ENCODE measurements around the gene USHBP1.

Gene USHBP1

DNA sequence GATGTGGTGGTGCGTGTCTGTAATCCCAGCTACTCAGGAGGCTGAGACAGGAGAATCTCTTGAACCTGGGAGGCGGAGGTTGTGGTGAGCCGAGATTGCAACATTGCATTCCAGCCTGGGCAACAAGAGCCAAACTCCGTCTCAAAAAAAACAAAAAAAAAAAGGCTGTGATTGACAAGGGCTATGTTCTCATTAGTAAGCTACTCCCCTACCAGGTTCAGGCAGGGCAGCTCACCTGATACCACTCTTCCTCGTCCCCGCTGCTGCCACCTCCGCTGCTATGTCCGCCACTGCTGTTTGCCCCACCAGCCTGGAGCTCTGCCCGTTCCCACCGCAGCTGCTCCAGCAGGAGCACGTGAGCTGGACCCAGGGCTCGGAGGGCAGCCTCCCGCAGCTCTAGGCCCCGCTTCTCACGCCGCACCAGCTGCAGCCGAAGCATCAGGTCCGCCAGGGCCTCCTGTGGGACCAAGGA, 9.4 kb downstream of the USHBP1 start:
- H3K4me3 ChIP-seq (ENCODE audit: low read length), result no peak overlapping the region
- H3K27me3 ChIP-seq (ENCODE audit: control insufficient read depth, insufficient read depth, low read length), result no peaks in the 10 kb centered on the region
- no peaks in the 10 kb centered on the region for H3K4me1 ChIP-seq (ENCODE audit: control insufficient read depth, low read depth, low read length)
- H3K9me3 ChIP-seq (ENCODE audit: control insufficient read depth, low read depth, low read length), result peaks cover 3% of the 10 kb centered on the region
- H3K36me3 ChIP-seq (ENCODE audit: control insufficient read depth, low read depth, low read length), result peaks cover 4% of the 10 kb centered on the region
- H3K9ac ChIP-seq (ENCODE audit: low read length), result no peak overlapping the region
- H3K27ac ChIP-seq (ENCODE audit: low read length), result no peak overlapping the region

DNA sequence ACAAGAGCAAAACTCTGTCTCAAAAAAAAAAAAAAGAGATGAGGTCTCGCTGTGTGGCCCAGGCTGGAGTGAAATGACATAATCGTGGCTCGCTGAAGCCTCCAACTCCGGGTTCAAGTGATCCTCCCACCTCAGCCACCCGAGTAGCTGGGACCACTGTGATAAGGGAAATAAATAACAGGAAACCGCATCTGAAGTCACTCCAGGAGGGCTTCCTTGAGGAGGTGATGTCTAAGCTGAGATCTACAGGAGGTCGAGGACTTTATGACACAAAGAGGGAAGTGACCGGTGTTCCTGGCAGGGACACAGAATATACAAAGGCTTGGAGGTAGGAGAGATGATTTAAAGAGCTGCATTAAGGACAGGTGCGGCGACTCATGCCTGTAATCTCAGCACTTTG, 9.9 kb downstream of the USHBP1 start:
- H3K27ac ChIP-seq (ENCODE audit: low read length), result no peak overlapping the region
- no peaks in the 10 kb centered on the region for H3K27me3 ChIP-seq (ENCODE audit: control insufficient read depth, insufficient read depth, low read length)
- no peak overlapping the region for H3K4me3 ChIP-seq (ENCODE audit: low read length)
- peaks cover 2% of the 10 kb centered on the region for H3K9me3 ChIP-seq (ENCODE audit: control insufficient read depth, low read depth, low read length)
- H3K9ac ChIP-seq (ENCODE audit: low read length), result no peak overlapping the region
- H3K36me3 ChIP-seq (ENCODE audit: control insufficient read depth, low read depth, low read length), result peaks cover 4% of the 10 kb centered on the region
- H3K4me1 ChIP-seq (ENCODE audit: control insufficient read depth, low read depth, low read length), result no peaks in the 10 kb centered on the region

DNA sequence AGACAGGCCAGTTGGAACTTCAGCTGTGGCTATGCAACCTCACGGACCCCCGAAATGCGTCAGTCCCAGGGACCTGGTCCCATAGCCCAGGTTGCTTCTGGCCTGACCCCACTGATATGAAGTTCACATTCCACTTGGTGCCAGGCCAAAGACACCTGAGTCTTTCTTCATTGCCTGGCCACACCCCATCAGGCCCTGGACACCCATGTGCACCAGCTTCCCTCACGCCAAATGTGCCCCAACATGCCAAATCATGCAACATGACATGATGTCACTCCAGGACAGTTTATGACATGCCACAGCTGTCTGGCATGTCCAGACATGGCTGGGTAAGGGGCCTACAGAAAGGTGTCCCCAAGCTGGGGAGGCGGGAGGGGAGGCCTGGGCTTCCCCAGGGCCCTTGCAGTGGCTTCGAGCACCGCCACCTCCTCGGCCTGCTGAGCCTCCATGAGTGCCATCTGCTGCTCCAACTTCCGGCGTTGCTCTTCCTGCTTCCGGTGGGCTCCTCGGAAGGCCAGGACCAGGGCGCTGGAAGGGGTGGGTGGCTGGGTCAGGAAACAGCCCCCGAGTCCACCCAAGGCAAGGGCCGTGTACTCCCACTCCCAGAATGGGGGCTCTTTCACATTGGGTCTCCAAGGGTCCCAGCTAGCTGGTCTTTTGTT, 14.5 kb downstream of the USHBP1 start:
- Histone ChIP-seq H3K27me3 (ENCODE audit: control insufficient read depth, insufficient read depth, low read length) (no peaks in the 10 kb centered on the region), H3K36me3 (ENCODE audit: control insufficient read depth, low read depth, low read length) (no peaks in the 10 kb centered on the region), H3K4me1 (ENCODE audit: control insufficient read depth, low read depth, low read length) (peaks cover 24% of the 10 kb centered on the region), H3K4me3 (ENCODE audit: low read length) (no peak overlapping the region), H3K27ac (ENCODE audit: low read length) (no peak overlapping the region), H3K9ac (ENCODE audit: low read length) (no peak overlapping the region), H3K9me3 (ENCODE audit: control insufficient read depth, low read depth, low read length) (no peaks in the 10 kb centered on the region)

DNA sequence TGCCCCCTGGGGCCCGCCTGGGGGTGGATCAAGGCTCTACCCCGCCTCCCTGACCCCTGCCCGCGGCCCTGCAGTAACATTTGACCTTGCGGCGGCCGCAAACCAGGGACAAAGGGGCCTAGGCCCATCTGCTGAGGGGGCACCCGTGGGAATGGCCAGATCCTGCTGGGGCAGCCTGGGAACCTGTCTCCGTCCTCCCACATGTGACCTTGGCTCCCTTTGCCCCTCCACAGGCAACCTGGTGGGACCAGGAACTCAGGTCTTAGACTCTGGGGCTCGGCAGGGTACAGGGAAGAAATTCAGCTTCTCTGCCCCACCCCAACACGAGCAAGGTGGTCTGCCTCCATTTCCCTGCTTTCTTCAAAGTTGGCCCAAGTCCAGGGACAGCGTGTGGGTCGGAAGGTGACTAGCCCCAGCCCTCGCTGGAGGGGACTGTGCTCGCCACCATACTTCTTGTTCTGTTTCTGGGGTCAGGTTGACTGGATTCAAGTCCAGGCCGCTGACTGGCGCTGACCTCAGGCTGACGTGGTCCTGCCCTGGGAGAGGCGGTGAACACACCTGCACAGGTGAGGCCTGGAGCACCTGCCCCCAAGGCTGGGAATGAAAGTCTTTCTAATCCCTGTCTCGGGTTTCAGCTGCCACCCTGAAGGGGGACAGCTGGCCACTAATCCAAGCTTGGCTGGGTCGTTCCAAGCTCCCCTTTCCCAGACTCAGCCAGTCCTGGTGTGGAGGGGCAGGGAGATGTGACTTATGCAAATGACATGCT, 16.4 kb downstream of the USHBP1 start:
- Histone ChIP-seq H3K4me3 (ENCODE audit: low read length) (peak overlapping the region; percentile 13), H3K27ac (ENCODE audit: low read length) (peak overlapping the region; percentile 24), H3K27me3 (ENCODE audit: control insufficient read depth, insufficient read depth, low read length) (no peaks in the 10 kb centered on the region), H3K9me3 (ENCODE audit: control insufficient read depth, low read depth, low read length) (no peaks in the 10 kb centered on the region), H3K9ac (ENCODE audit: low read length) (peak overlapping the region; percentile 29), H3K36me3 (ENCODE audit: control insufficient read depth, low read depth, low read length) (no peaks in the 10 kb centered on the region), H3K4me1 (ENCODE audit: control insufficient read depth, low read depth, low read length) (peaks cover 24% of the 10 kb centered on the region)

DNA sequence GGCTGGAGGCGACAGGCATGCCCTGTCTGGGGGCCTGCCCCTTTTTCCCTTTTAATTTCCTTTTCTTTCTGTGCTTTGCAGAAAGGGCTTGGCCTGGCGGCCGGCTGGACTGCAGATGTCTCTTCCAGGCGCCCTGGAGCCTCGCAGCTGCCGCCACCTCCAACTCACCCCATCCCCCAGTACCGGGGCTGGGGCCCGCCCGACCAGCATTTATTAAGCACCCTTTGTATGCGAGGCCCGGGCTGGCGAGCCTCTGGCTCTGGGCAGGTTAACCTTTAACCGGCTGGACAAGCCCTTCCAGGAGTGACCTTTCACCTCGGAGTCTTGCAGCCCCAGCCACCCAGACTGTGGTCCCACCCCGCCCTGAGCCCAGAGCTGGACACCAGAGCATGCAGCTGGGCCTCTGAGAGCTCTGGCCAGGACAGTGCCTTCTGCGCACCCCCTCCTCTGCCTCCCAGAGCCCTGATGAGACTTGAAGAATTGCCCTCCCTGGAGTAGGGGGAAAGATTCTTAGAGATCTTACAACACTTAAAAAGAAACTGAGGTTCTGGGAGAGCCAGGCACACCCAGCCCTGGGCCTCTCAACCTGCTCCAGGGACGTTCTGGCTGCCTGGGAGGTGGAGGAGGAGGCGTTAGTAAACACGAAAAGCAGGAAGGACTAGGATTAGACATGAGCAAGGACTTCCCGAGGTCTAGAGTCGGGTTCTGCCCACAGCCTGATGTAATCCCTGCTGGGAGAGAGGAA, 17.7 kb downstream of the USHBP1 start:
- Histone ChIP-seq H3K27ac (ENCODE audit: low read length) (no peak overlapping the region), H3K4me3 (ENCODE audit: low read length) (peak overlapping the region; percentile 60), H3K27me3 (ENCODE audit: control insufficient read depth, insufficient read depth, low read length) (no peaks in the 10 kb centered on the region), H3K9me3 (ENCODE audit: control insufficient read depth, low read depth, low read length) (no peaks in the 10 kb centered on the region), H3K9ac (ENCODE audit: low read length) (peak overlapping the region; percentile 62), H3K4me1 (ENCODE audit: control insufficient read depth, low read depth, low read length) (peaks cover 24% of the 10 kb centered on the region), H3K36me3 (ENCODE audit: control insufficient read depth, low read depth, low read length) (no peaks in the 10 kb centered on the region)

DNA sequence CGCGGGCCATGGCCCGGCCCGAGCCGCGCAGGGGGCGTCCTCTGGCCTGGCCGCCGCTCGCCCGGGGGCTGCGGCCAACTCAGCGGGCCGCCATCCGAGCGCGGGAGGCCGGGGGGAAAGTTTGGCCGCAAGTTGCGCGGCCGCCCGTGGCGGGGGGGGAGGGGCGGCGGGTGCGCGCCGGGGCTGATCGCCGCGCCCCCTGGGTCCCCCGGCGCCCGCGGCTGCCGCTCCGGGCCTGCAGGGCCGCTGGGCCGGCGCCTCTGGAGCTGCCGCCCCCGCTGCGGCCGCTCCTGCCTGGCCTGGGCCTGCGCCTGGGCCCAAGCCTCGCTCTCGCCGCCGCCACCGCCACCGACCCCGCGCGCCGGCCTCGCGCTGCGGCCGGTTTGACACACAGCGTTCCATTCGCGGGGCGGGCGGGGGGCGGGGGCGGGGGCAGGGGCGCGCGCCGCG, 19.0 kb downstream of the USHBP1 start, which contains the start of gene NR2F6:
Gene NR2F6 (minus strand): TSS at position 385 of the 450 bp plus-strand sequence. CDS start 699 bp downstream, outside the sequence.
- H3K4me1 ChIP-seq (ENCODE audit: control insufficient read depth, low read depth, low read length), result peaks cover 24% of the 10 kb centered on the region
- peak within 1 kb of the TSS; percentile 67 for H3K9ac ChIP-seq (ENCODE audit: low read length)
- no peaks in the 10 kb centered on the region for H3K9me3 ChIP-seq (ENCODE audit: control insufficient read depth, low read depth, low read length)
- H3K36me3 ChIP-seq (ENCODE audit: control insufficient read depth, low read depth, low read length), result no peaks in the 10 kb centered on the region
- no peaks in the 10 kb centered on the region for H3K27me3 ChIP-seq (ENCODE audit: control insufficient read depth, insufficient read depth, low read length)
- peak within 1 kb of the TSS; percentile 68 for H3K27ac ChIP-seq (ENCODE audit: low read length)
- peak within 1 kb of the TSS; percentile 88 for H3K4me3 ChIP-seq (ENCODE audit: low read length)

DNA sequence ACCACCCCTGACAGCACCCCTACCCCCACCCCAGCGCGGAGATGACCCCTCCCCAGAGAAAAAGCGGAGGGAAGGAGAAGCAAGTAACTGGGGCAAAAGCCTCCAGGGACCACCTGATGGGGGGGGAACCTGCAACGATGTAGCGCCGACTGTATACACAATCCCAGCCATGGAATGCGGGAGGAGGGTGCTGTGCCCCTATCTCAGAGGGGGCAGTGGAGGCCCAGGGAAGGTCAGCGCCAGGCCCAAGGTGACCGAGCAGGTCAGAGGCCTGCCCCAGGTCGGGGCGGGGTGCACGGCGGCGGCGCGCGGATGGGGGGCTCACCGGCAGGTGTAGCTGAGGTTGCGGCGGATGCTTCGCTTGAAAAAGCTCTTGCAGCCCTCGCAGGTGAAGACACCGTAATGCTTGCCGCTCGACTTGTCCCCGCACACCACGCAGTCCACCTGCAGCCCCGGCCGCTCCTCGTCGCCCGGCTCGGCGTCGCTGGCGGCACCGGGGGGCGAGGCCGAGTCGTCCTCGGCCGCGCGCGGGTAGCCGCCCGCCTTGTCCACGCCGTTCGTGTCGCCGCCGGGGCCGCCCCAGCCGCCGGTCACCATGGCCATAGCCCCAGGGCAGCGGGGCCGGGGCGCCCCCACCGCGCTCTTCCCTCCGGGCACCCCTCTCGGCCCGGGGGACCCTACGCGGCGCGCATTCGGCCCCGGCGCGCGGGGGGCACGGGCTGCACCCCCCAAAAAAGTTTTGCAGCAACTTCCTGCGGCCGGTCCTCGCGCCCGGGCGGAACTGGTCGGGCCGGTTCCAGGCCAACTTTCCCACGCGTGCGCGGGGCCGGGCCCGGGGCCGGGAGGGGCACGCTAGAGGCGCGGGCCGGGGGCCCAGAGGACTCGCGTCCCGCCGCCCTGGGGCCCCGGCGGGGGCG, 19.7 kb downstream of the USHBP1 start:
- H3K4me1 ChIP-seq (ENCODE audit: control insufficient read depth, low read depth, low read length), result peaks cover 24% of the 10 kb centered on the region
- H3K9ac ChIP-seq (ENCODE audit: low read length), result peak overlapping the region; percentile 67
- no peaks in the 10 kb centered on the region for H3K9me3 ChIP-seq (ENCODE audit: control insufficient read depth, low read depth, low read length)
- H3K27me3 ChIP-seq (ENCODE audit: control insufficient read depth, insufficient read depth, low read length), result no peaks in the 10 kb centered on the region
- no peak overlapping the region for H3K27ac ChIP-seq (ENCODE audit: low read length)
- H3K36me3 ChIP-seq (ENCODE audit: control insufficient read depth, low read depth, low read length), result peaks cover 2% of the 10 kb centered on the region
- peak overlapping the region; percentile 88 for H3K4me3 ChIP-seq (ENCODE audit: low read length)

DNA sequence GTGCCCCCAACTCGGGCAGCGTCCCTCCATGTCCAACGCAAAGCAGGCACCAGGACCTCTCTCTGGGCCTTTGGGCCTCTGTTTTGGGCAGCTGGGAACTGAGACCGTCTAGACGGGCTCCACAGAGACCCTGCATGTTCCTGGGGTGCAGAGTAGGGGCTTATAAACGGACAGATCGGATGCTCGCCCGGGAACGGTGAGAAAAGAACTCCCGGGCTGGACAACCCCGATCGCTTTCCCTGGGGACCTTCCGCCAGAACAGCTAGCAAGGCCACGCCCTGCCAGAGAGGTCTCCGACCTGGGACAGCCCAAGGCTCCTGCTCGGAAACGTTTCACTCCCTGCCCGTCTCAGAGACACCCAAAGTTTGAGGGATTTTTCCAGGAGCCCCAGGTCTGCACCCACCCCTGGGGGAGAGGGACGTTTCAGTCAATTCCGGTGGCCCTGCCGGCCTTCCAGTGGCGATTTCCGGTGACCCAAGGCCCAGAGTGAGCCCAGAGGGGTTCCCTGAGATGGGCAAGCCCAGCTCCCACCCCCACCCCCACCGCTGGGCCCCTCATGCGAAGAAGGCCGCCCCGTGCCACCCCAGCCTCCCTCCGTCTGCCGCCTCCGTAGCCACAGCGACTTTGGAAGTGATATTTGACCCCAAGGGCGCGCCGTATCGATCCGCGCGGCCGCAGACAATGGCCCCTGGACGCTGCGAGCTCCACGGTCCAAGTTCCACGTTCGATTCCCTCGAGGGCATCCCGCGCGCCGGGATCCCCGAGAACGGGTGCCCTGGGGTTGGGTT, 20.5 kb downstream of the USHBP1 start:
- no peak overlapping the region for H3K27ac ChIP-seq (ENCODE audit: low read length)

DNA sequence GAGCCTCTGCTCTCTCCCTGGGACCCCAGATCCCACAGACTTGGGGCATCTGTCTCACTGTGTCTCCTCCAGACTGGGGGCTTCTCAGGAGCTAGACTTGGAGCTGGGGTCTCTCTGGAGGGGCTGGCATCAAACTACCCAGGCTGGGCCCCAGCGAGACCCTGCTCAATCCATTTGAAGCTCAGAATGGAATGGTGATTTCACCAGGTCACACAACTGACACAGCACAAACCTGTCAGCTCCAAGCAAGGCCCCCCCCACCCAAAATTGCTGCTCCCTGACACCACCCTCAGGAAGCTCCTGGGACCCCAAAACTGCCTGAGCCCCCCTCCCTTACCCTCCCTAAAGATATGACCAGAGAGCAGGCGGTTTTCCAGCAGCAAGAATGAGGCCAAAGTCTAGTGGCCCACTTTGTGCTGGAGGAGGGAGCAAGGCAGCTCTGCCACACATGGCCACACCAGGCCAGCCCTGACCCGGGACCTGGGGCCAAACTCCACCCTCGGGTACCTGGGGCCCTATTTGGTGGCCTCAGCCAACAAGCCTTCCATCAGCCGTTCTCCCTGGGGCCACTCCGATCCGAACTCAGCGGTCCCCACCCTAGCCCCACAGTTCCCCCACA, 21.2 kb downstream of the USHBP1 start:
- peak overlapping the region; percentile 67 for H3K9ac ChIP-seq (ENCODE audit: low read length)
- peaks cover 17% of the 10 kb centered on the region for H3K4me1 ChIP-seq (ENCODE audit: control insufficient read depth, low read depth, low read length)
- H3K27me3 ChIP-seq (ENCODE audit: control insufficient read depth, insufficient read depth, low read length), result no peaks in the 10 kb centered on the region
- no peaks in the 10 kb centered on the region for H3K9me3 ChIP-seq (ENCODE audit: control insufficient read depth, low read depth, low read length)
- H3K36me3 ChIP-seq (ENCODE audit: control insufficient read depth, low read depth, low read length), result peaks cover 7% of the 10 kb centered on the region
- H3K27ac ChIP-seq (ENCODE audit: low read length), result no peak overlapping the region
- peak overlapping the region; percentile 88 for H3K4me3 ChIP-seq (ENCODE audit: low read length)

More for the DNA sequence above, 20.5 kb downstream of the USHBP1 start:
- H3K27me3 ChIP-seq (ENCODE audit: control insufficient read depth, insufficient read depth, low read length), result no peaks in the 10 kb centered on the region
- peaks cover 3% of the 10 kb centered on the region for H3K36me3 ChIP-seq (ENCODE audit: control insufficient read depth, low read depth, low read length)
- peak overlapping the region; percentile 88 for H3K4me3 ChIP-seq (ENCODE audit: low read length)
- peaks cover 24% of the 10 kb centered on the region for H3K4me1 ChIP-seq (ENCODE audit: control insufficient read depth, low read depth, low read length)
- H3K9me3 ChIP-seq (ENCODE audit: control insufficient read depth, low read depth, low read length), result no peaks in the 10 kb centered on the region
- peak overlapping the region; percentile 67 for H3K9ac ChIP-seq (ENCODE audit: low read length)
